Skeletal muscle satellite cell (primary cell): Measurements from ENCODE around the gene MRPL55.

Experiments used
- H3K27me3 ChIP-seq: 2 replicates; pipeline ENCODE4 v1.7.0; 2013; ENCODE audit warnings: low read length; ENCODE audit not compliant: control insufficient read depth, insufficient read depth
- H3K36me3 ChIP-seq: 2 replicates; pipeline ENCODE4 v1.7.0; 2013; ENCODE audit warnings: mild to moderate bottlenecking, control low read depth, low read length; ENCODE audit not compliant: insufficient read depth
- H3K4me1 ChIP-seq: 2 replicates; pipeline ENCODE4 v1.7.0; 2013; ENCODE audit warnings: low read length; ENCODE audit not compliant: control insufficient read depth, insufficient read depth
- H3K4me2 ChIP-seq: 2 replicates; pipeline ENCODE4 v1.7.0; 2013; ENCODE audit warnings: mild to moderate bottlenecking, low read length
- H3K4me3 ChIP-seq: 2 replicates; pipeline ENCODE4 v1.7.0; 2013; ENCODE audit warnings: low read length
- H3K9ac ChIP-seq: 2 replicates; pipeline ENCODE4 v1.7.0; 2013; ENCODE audit warnings: mild to moderate bottlenecking, low read depth, low read length, moderate library complexity
- H3K9me3 ChIP-seq: replicated peaks from 2 replicates; pipeline ENCODE4 v1.7.0; 2013; ENCODE audit warnings: mild to moderate bottlenecking, control low read depth, low read length

MRPL55 gene

GRCh38 chr1:228152097-228152917, 43.2 kb upstream of the MRPL55 start:
- Histone ChIP-seq H3K9me3 (no peaks in the 10 kb centered on the region), H3K4me2 (no peak overlapping the region), H3K36me3 (peaks cover 24% of the 10 kb centered on the region), H3K4me1 (peaks cover 33% of the 10 kb centered on the region), H3K4me3 (no peak overlapping the region), H3K9ac (no peak overlapping the region), H3K27me3 (no peaks in the 10 kb centered on the region)

DNA sequence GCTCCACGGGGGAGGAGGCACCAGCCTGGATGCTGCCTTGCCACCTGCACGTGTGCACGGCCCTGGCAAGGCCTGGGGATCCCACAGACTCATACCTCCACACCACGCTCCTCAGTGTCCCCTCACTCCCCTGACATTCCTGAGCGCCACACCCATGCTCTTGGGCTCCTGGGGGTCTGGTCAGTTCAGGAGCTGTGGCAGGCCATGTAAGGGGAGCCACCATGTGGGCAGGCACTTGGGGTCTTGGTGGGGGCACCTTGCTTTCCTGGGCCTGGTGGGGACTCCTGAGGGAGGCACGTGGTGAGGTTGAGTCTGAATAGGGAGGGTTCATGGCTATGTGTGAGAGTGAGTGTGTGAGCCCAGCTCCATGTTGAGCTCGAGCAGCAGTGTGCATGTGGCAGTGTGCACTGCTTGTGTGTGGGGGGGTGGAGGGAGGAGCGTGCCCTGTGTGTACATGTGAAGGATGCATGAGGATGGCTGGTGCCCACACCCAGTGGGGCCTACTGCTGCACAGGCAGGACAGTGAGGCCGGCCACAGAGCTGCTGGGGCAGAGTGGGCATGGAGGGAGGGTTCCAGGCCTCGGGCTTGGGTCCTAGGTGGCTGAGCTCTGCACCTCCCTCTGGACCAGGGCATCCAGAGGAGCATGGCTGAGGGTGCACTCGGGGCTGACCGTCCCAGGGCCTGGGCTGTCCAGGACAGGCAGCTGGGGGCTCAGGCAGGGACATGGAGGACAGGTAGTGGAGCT, 42.3 kb upstream of the MRPL55 start:
- peaks cover 33% of the 10 kb centered on the region for H3K4me1 ChIP-seq
- no peak overlapping the region for H3K4me3 ChIP-seq

DNA sequence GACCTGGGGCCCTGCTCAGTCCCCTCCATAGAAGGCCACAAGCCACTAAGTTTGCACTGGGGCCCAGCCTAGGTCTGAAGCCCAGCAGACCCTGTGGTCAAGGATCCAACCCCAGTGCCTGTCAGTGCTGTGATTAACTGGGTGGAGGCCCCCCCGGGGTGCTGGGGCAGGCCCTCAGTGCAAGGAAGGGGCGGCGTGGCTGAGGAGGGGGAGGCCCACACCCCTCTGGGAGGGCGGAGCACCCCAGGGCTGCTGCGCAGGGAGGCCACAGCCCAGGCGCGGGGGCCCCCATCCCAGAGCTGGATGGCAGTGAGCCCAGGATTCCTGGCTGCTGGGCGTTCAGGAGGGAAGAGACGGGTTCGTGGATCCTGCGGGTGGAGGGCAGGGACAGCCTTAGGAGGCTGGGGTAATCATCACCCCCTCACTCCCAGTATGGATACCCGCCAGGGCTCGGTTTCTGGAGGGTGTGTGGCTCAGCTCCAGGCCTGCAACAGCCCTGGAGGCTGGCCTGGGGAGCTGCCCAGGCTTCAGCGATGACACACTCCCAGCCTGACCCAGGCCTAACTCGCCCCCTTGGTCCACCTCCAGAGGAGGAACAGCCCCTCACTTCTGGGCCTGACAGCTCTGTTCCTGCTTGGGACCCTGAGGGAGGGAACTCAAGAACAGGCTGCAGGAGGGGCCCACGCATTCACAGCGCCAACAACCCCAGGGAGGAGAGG, 41.5 kb upstream of the MRPL55 start:
- Histone ChIP-seq H3K4me2 (peak overlapping the region; percentile 26), H3K4me3 (no peak overlapping the region), H3K36me3 (peaks cover 39% of the 10 kb centered on the region), H3K9ac (peak overlapping the region; percentile 31), H3K27me3 (no peaks in the 10 kb centered on the region), H3K4me1 (peaks cover 33% of the 10 kb centered on the region), H3K9me3 (no peaks in the 10 kb centered on the region)

More for the DNA sequence above, 42.3 kb upstream of the MRPL55 start:
- Histone ChIP-seq H3K4me2 (no peak overlapping the region), H3K27me3 (no peaks in the 10 kb centered on the region), H3K9ac (no peak overlapping the region), H3K36me3 (peaks cover 32% of the 10 kb centered on the region), H3K9me3 (no peaks in the 10 kb centered on the region)

- no peaks in the 10 kb centered on the region for H3K9me3 ChIP-seq
- peaks cover 44% of the 10 kb centered on the region for H3K36me3 ChIP-seq
- peak overlapping the region; percentile 0 for H3K4me2 ChIP-seq
- H3K9ac ChIP-seq: peak overlapping the region; percentile 31
- no peak overlapping the region for H3K4me3 ChIP-seq
- H3K27me3 ChIP-seq: no peaks in the 10 kb centered on the region
- H3K4me1 ChIP-seq: peaks cover 33% of the 10 kb centered on the region
Measured at GRCh38 chr1:228150120-228150460, 41.0 kb upstream of the MRPL55 start.

DNA sequence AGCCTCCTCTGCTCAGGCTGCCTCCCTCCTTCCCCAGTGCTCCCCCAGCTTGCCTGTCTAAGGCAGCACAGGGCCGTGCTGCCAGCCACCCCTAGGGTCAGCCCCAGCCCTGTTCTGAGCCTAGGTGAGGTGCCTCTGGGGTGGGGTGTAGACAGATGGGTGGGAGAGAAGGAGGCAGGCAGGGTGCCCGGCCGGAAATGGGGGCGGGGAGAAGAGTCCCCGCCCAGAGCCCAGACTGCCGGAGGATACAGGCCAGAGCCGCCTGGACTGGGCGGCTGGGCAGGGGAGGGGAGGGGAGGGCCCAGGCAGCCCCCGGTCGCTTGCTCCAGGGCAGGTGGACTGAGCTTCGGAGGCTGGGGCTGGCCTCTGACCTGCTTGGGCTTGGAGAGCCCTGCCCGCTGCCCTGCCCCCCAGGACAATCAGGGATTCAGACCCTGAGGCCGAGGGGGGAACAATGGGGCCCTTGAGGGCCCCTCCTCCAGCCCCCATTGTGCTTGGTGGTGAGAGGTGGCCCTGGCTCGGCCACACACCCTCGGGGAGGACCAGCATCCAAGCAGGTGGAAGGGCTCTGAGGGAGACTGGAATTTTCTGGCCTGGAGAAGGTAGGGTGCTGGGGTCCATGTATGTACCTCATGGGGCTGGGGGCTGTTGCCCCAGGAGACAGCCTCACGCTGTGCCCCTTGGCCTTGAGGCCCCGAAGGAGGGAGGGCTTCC, 40.5 kb upstream of the MRPL55 start, which contains the start of gene GJC2:
TSS of gene GJC2 (plus strand) at position 525 of the 714 bp plus-strand sequence. CDS start 7,829 bp downstream, outside the sequence.
- H3K4me1 ChIP-seq: peaks cover 33% of the 10 kb centered on the region

DNA sequence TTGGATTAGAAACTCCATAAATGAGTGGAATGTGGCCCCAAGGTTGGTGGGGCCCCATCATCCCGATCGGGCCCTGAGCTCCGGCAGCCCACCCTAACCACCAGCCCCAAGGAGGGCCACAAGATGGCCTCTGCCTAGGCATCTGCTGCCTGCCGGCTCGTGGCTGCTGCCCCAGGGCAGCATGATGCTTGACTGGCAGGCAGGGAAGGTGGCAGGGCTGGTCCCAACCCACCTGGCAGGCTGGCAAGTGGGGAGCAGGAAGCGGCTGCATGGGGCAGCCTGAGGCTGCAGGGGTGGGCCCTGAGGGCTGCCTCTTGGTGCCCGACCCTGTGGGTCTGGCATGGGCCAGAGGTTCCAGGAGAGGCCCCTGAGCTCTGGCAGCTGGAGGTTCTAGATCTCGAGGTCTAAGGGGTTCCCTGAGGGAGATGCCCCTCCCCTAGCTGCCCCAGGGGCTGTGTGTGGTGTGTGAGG, 39.9 kb upstream of the MRPL55 start:
- Histone ChIP-seq H3K27me3 (no peaks in the 10 kb centered on the region), H3K9ac (peak overlapping the region; percentile 4), H3K36me3 (peaks cover 54% of the 10 kb centered on the region), H3K4me1 (peaks cover 38% of the 10 kb centered on the region), H3K4me2 (no peak overlapping the region), H3K4me3 (no peak overlapping the region), H3K9me3 (no peaks in the 10 kb centered on the region)

More for the DNA sequence above, 40.5 kb upstream of the MRPL55 start, which contains the start of gene GJC2:
- peak within 1 kb of the TSS; percentile 31 for H3K9ac ChIP-seq
- H3K4me2 ChIP-seq: peak within 1 kb of the TSS; percentile 26
- no peak within 1 kb of the TSS for H3K4me3 ChIP-seq
- peaks cover 48% of the 10 kb centered on the region for H3K36me3 ChIP-seq
- no peaks in the 10 kb centered on the region for H3K27me3 ChIP-seq
- no peaks in the 10 kb centered on the region for H3K9me3 ChIP-seq

GRCh38 chr1:228148196-228148861, 39.2 kb upstream of the MRPL55 start:
- Histone ChIP-seq H3K9me3 (no peaks in the 10 kb centered on the region), H3K4me1 (peaks cover 44% of the 10 kb centered on the region), H3K9ac (no peak overlapping the region), H3K4me2 (no peak overlapping the region), H3K36me3 (peaks cover 57% of the 10 kb centered on the region), H3K4me3 (no peak overlapping the region), H3K27me3 (no peaks in the 10 kb centered on the region)

DNA sequence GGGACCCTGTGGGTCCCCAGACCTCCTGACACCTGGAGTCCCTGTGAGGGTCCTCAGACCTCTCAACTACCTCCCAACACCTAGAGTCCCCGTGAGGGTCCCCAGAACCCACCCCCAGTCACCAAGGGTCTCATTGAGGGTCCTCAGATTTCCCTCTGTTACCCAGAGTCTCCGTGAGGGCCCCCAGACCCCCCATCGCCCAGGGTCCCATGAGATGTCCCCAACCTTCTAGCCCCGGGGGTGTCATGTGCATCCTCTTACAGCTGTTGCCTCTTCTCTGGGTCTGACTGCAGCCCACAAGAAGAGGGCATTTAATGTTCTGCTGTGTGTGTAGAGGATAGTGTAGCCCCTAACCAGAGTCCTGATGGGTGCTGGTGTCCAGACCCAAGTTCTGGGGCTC, 38.7 kb upstream of the MRPL55 start:
- H3K4me2 ChIP-seq: no peak overlapping the region
- peaks cover 50% of the 10 kb centered on the region for H3K4me1 ChIP-seq
- H3K36me3 ChIP-seq: peaks cover 59% of the 10 kb centered on the region
- H3K4me3 ChIP-seq: no peak overlapping the region
- no peaks in the 10 kb centered on the region for H3K9me3 ChIP-seq
- no peaks in the 10 kb centered on the region for H3K27me3 ChIP-seq
- no peak overlapping the region for H3K9ac ChIP-seq

DNA sequence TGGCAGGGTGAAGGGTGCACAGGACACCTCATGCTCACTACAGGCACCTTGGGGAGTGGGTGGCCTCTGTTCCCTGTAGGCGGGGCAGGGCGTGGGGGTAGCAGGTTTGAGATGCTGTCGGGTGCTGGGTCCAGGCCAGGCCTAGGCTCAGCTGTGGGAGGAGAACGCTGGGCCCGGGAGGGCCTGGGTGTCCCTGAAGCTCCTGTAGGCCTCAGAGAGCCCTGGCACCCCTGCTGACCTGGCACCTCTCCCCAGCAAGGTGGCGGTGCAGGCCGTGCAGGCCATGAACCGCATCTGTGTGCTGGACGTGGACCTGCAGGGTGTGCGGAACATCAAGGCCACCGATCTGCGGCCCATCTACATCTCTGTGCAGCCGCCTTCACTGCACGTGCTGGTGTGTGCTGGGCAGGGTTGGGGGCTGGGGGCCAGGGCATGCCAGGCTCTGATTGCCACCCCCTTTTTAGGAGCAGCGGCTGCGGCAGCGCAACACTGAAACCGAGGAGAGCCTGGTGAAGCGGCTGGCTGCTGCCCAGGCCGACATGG, 38.1 kb upstream of the MRPL55 start:
- H3K9ac ChIP-seq: no peak overlapping the region
- H3K4me2 ChIP-seq: no peak overlapping the region
- no peaks in the 10 kb centered on the region for H3K9me3 ChIP-seq
- H3K4me3 ChIP-seq: no peak overlapping the region
- H3K36me3 ChIP-seq: peaks cover 59% of the 10 kb centered on the region
- H3K27me3 ChIP-seq: no peaks in the 10 kb centered on the region
- H3K4me1 ChIP-seq: peaks cover 55% of the 10 kb centered on the region

DNA sequence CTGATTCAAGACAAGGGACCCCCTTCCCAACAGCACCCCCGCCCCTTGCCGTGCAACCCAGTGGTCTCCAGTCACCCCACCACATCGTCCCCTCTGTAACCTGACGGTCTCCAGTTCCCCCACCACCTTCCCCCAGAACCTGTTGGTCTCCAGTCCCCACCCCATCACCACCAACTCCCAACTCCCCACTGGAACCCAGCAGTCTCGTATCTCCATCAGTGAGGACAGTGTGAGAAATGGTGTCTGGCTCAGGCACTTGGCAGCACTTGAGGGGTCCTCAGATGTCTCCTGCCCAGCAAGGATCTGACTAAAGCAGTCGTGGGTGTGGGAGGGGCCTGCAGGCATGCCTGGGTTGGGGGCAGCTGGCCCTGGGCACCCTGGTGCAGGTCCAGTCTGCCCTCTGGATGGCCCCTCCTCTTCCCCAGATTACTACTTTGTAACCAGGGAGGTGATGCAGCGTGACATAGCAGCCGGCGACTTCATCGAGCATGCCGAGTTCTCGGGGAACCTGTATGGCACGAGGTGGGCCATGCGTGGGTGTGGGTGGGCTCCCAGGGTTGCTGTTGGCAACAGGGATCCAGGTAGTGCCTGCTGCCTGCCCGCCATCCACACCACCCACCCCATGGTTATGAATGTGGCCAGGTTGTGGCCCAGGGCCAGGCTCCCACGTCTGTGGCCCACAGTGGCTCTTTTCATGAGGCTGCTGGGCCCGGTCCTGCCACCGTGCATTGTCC, 37.5 kb upstream of the MRPL55 start:
- Histone ChIP-seq H3K4me3 (no peak overlapping the region), H3K4me2 (no peak overlapping the region), H3K36me3 (peaks cover 59% of the 10 kb centered on the region), H3K9ac (no peak overlapping the region), H3K4me1 (peaks cover 62% of the 10 kb centered on the region), H3K27me3 (no peaks in the 10 kb centered on the region), H3K9me3 (no peaks in the 10 kb centered on the region)
